ENCODE measurements around the gene DRICH1. TPM values are rescaled to one million over a fixed set of nuclear protein-coding genes. Genes with fewer than 3 reads are reported as not detected.

DRICH1 gene
- total RNA-seq, 4 donors from 2014 or later: 2.2 TPM; not detected in 3

- Histone ChIP-seq H3K9me3 (no peaks in the 10 kb centered on the region), H3K27me3 (peaks cover 59% of the 10 kb centered on the region), H3K4me1 (peaks cover 0 to 18% (median 12%) of the 10 kb centered on the region in 3 donors), H3K4me3 (peak overlapping the region; percentile 21 to 55), H3K27ac (no peak overlapping the region), H3K36me3 (no peaks in the 10 kb centered on the region)
- ATAC-seq: no peak
- TF ChIP-seq POLR2AphosphoS5 (IDR thresholded peaks at IDR 0.05): no peak
- TF ChIP-seq CTCF (IDR thresholded peaks at IDR 0.05): no peak
- no peak for TF ChIP-seq POLR2A (IDR thresholded peaks at IDR 0.05)
- TF ChIP-seq EP300 (IDR thresholded peaks at IDR 0.05): no peak
- 0 to 5% methylated on average over 1 to 7 of the region's 73 CpGs for WGBS, 2 donors (ENCODE audit: low coverage in 1 of 2)
Observed at GRCh38 chr22:23565915-23566704, 66.0 kb downstream of the DRICH1 start.

- Histone ChIP-seq H3K4me3 (peak overlapping the region in 1 of 2 donors; percentile 55), H3K27me3 (peaks cover 62% of the 10 kb centered on the region), H3K36me3 (no peaks in the 10 kb centered on the region), H3K27ac (no peak overlapping the region), H3K4me1 (peaks cover 0 to 18% (median 12%) of the 10 kb centered on the region in 3 donors), H3K9me3 (no peaks in the 10 kb centered on the region)
- TF ChIP-seq POLR2AphosphoS5 (IDR thresholded peaks at IDR 0.05) (no peak), POLR2A (IDR thresholded peaks at IDR 0.05) (no peak), CTCF (IDR thresholded peaks at IDR 0.05) (no peak)
- WGBS, 2 donors (ENCODE audit: low coverage in 1 of 2): 20 to 22% methylated on average over 4 of the region's 11 CpGs
- no peak for ATAC-seq
Observed at GRCh38 chr22:23565305-23565914, 66.7 kb downstream of the DRICH1 start.

GRCh38 chr22:23564276-23564675 lies 67.8 kb downstream of the DRICH1 start:
- Histone ChIP-seq H3K27ac (no peak overlapping the region), H3K4me3 (no peak overlapping the region), H3K9me3 (no peaks in the 10 kb centered on the region), H3K27me3 (peaks cover 62% of the 10 kb centered on the region), H3K4me1 (peaks cover 0 to 18% (median 12%) of the 10 kb centered on the region in 3 donors), H3K36me3 (no peaks in the 10 kb centered on the region)
- ATAC-seq: no peak
- 80 to 85% methylated on average over 1 to 5 of the region's 7 CpGs for WGBS, 2 donors (ENCODE audit: low coverage in 1 of 2)
- TF ChIP-seq POLR2AphosphoS5 (IDR thresholded peaks at IDR 0.05): no peak
- no peak for TF ChIP-seq EP300 (IDR thresholded peaks at IDR 0.05)
- TF ChIP-seq POLR2A (IDR thresholded peaks at IDR 0.05): no peak
- TF ChIP-seq CTCF (IDR thresholded peaks at IDR 0.05): no peak

- Histone ChIP-seq H3K27ac (no peak overlapping the region), H3K27me3 (peaks cover 62% of the 10 kb centered on the region)
Observed at GRCh38 chr22:23563111-23563510, 69.0 kb downstream of the DRICH1 start.

More at GRCh38 chr22:23563111-23563510, 69.0 kb downstream of the DRICH1 start:
- H3K36me3 ChIP-seq: no peaks in the 10 kb centered on the region
- no peak for TF ChIP-seq EP300 (IDR thresholded peaks at IDR 0.05)
- no peak for TF ChIP-seq POLR2AphosphoS5 (IDR thresholded peaks at IDR 0.05)
- no peak for TF ChIP-seq CTCF (IDR thresholded peaks at IDR 0.05)
- no peak for TF ChIP-seq POLR2A (IDR thresholded peaks at IDR 0.05)
- no peak for ATAC-seq
- H3K9me3 ChIP-seq: no peaks in the 10 kb centered on the region
- peaks cover 0 to 18% (median 12%) of the 10 kb centered on the region in 3 donors for H3K4me1 ChIP-seq
- H3K4me3 ChIP-seq: no peak overlapping the region
- WGBS, 2 donors (ENCODE audit: low coverage in 1 of 2): 80 to 89% methylated on average over 3 of the region's 9 CpGs

Data from gastroesophageal sphincter (tissue), 4 donors.